ENCODE results near the gene HSD17B4. TPM values are rescaled to one million over a fixed set of nuclear protein-coding genes. Genes with fewer than 3 reads are reported as not detected.
"Not testable (repeated sequence)": the region's sequence is repeated elsewhere in the genome, so short reads cannot be mapped to it uniquely, and the experiment has no call there.

HSD17B4 gene
- total RNA-seq, 1 donor from 2014 or later, result 179 TPM

- Mint-ChIP-seq H3K27ac (ENCODE audit: unreplicated experiment) (no peak overlapping the region), H3K4me1 (no peaks in the 10 kb centered on the region), H3K36me3 (ENCODE audit: low read depth) (no peaks in the 10 kb centered on the region), H3K27me3 (ENCODE audit: low read depth) (peaks cover 3% of the 10 kb centered on the region), H3K9me3 (no peaks in the 10 kb centered on the region), H3K4me3 (no peak overlapping the region)
- no peak for DNase-seq (ENCODE audit: low read depth, low spot score)
- no peak for TF ChIP-seq CTCF (conservative IDR thresholded peaks at IDR 0.05)
Observed at GRCh38 chr5:119417891-119418605, 34.2 kb upstream of the HSD17B4 start.

GRCh38 chr5:119418606-119419100, 33.6 kb upstream of the HSD17B4 start:
- no peaks in the 10 kb centered on the region for H3K36me3 Mint-ChIP-seq (ENCODE audit: low read depth)
- TF ChIP-seq CTCF (conservative IDR thresholded peaks at IDR 0.05), result no peak
- no peaks in the 10 kb centered on the region for H3K9me3 Mint-ChIP-seq
- no peaks in the 10 kb centered on the region for H3K4me1 Mint-ChIP-seq
- no peak overlapping the region for H3K4me3 Mint-ChIP-seq
- DNase-seq (ENCODE audit: low read depth, low spot score), result no peak
- no peak overlapping the region for H3K27ac Mint-ChIP-seq (ENCODE audit: unreplicated experiment)
- peaks cover 3% of the 10 kb centered on the region for H3K27me3 Mint-ChIP-seq (ENCODE audit: low read depth)

GRCh38 chr5:119420169-119420568, 32.1 kb upstream of the HSD17B4 start:
- Mint-ChIP-seq H3K4me3 (no peak overlapping the region), H3K27me3 (ENCODE audit: low read depth) (no peaks in the 10 kb centered on the region), H3K4me1 (no peaks in the 10 kb centered on the region), H3K36me3 (ENCODE audit: low read depth) (no peaks in the 10 kb centered on the region), H3K27ac (ENCODE audit: unreplicated experiment) (no peak overlapping the region), H3K9me3 (no peaks in the 10 kb centered on the region)
- no peak for TF ChIP-seq CTCF (conservative IDR thresholded peaks at IDR 0.05)
- DNase-seq (ENCODE audit: low read depth, low spot score), result no peak

- H3K27me3 Mint-ChIP-seq (ENCODE audit: low read depth), result no peaks in the 10 kb centered on the region
- TF ChIP-seq CTCF (conservative IDR thresholded peaks at IDR 0.05), result no peak
- H3K9me3 Mint-ChIP-seq, result no peaks in the 10 kb centered on the region
- DNase-seq (ENCODE audit: low read depth, low spot score), result no peak
- no peaks in the 10 kb centered on the region for H3K4me1 Mint-ChIP-seq
- no peak overlapping the region for H3K4me3 Mint-ChIP-seq
- no peaks in the 10 kb centered on the region for H3K36me3 Mint-ChIP-seq (ENCODE audit: low read depth)
- no peak overlapping the region for H3K27ac Mint-ChIP-seq (ENCODE audit: unreplicated experiment)
Observed at GRCh38 chr5:119426057-119426456, 26.2 kb upstream of the HSD17B4 start.

GRCh38 chr5:119427060-119427459, 25.2 kb upstream of the HSD17B4 start:
- Mint-ChIP-seq H3K36me3 (ENCODE audit: low read depth) (no peaks in the 10 kb centered on the region), H3K27ac (ENCODE audit: unreplicated experiment) (no peak overlapping the region), H3K27me3 (ENCODE audit: low read depth) (no peaks in the 10 kb centered on the region), H3K4me3 (no peak overlapping the region), H3K4me1 (no peaks in the 10 kb centered on the region), H3K9me3 (no peaks in the 10 kb centered on the region)
- no peak for TF ChIP-seq CTCF (conservative IDR thresholded peaks at IDR 0.05)
- DNase-seq (ENCODE audit: low read depth, low spot score), result no peak

GRCh38 chr5:119427596-119427995, 24.7 kb upstream of the HSD17B4 start:
- not testable (repeated sequence) for H3K4me3 Mint-ChIP-seq; H3K27ac Mint-ChIP-seq (ENCODE audit: unreplicated experiment); H3K9me3 Mint-ChIP-seq; DNase-seq (ENCODE audit: low read depth, low spot score); H3K4me1 Mint-ChIP-seq; H3K27me3 Mint-ChIP-seq (ENCODE audit: low read depth); H3K36me3 Mint-ChIP-seq (ENCODE audit: low read depth)

GRCh38 chr5:119428166-119428565, 24.1 kb upstream of the HSD17B4 start:
- not testable (repeated sequence) for H3K4me3 Mint-ChIP-seq; H3K4me1 Mint-ChIP-seq; H3K9me3 Mint-ChIP-seq; DNase-seq (ENCODE audit: low read depth, low spot score); H3K27me3 Mint-ChIP-seq (ENCODE audit: low read depth); H3K27ac Mint-ChIP-seq (ENCODE audit: unreplicated experiment); H3K36me3 Mint-ChIP-seq (ENCODE audit: low read depth)

GRCh38 chr5:119428574-119428973, 23.7 kb upstream of the HSD17B4 start:
- not testable (repeated sequence) for H3K9me3 Mint-ChIP-seq; H3K27ac Mint-ChIP-seq (ENCODE audit: unreplicated experiment); H3K4me3 Mint-ChIP-seq; H3K36me3 Mint-ChIP-seq (ENCODE audit: low read depth); H3K4me1 Mint-ChIP-seq; DNase-seq (ENCODE audit: low read depth, low spot score); H3K27me3 Mint-ChIP-seq (ENCODE audit: low read depth)

GRCh38 chr5:119432674-119433237, 19.5 kb upstream of the HSD17B4 start:
- H3K36me3 Mint-ChIP-seq (ENCODE audit: low read depth); H3K9me3 Mint-ChIP-seq; H3K4me3 Mint-ChIP-seq; H3K4me1 Mint-ChIP-seq; DNase-seq (ENCODE audit: low read depth, low spot score): not testable (repeated sequence)
- Mint-ChIP-seq H3K27me3 (ENCODE audit: low read depth) (peaks cover 10% of the 10 kb centered on the region), H3K27ac (ENCODE audit: unreplicated experiment) (peak overlapping the region; percentile 27)
